ENCODE measurements around the gene NRXN3.

NRXN3 gene

GRCh38 chr14:79906994-79907393 is 1736.8 kb downstream of the NRXN3 start:
- DNase-seq (ENCODE audit: low read depth): no peak

- DNase-seq (ENCODE audit: low read depth): no peak
These were observed 1739.9 kb downstream of the NRXN3 start for GRCh38 chr14:79910086-79910485.

- no peak for DNase-seq (ENCODE audit: low read depth)
These were observed 1741.6 kb downstream of the NRXN3 start for GRCh38 chr14:79911744-79912143.

- no peak for DNase-seq (ENCODE audit: low read depth)
These were observed 1744.4 kb downstream of the NRXN3 start for GRCh38 chr14:79914595-79914994.

- DNase-seq (ENCODE audit: low read depth): no peak
These were observed 1745.2 kb downstream of the NRXN3 start for GRCh38 chr14:79915406-79915805.

GRCh38 chr14:79916281-79916680 is 1746.1 kb downstream of the NRXN3 start:
- DNase-seq (ENCODE audit: low read depth): no peak

- no peak for DNase-seq (ENCODE audit: low read depth)
These were observed 1746.7 kb downstream of the NRXN3 start for GRCh38 chr14:79916892-79917291.
